Naive B cell (primary cell): ENCODE data around the gene DHCR24. TPM values are rescaled to one million over a fixed set of nuclear protein-coding genes. Genes with fewer than 3 reads are reported as not detected.

ENCODE experiments used
- ATAC-seq, 2 donors: fragments of 150-1000 bp; cut with Tn5 transposase; 2 replicates each; pipeline ENCODE4 v1.10.0; 2021; ENCODE audit warnings: low read depth in 2 of 2, mild to moderate bottlenecking in 2 of 2, moderate library complexity in 2 of 2
- DNase-seq: peaks from one replicate; pipeline ENCODE4 v3.0.0; 2022
- H3K27ac Mint-ChIP-seq, 6 donors: one replicate each; pipeline ENCODE4 v1.8.0; 2020 to 2022; ENCODE audit warnings: mild to moderate bottlenecking in 6 of 6, mixed read lengths in 6 of 6, moderate library complexity in 5 of 6, inconsistent platforms in 2 of 6
- H3K27me3 Mint-ChIP-seq, 3 donors: one replicate each; pipeline ENCODE4 v1.8.0; 2021 to 2022; ENCODE audit warnings: mixed read lengths in 3 of 3, mild to moderate bottlenecking in 1 of 3
- H3K36me3 Mint-ChIP-seq, 2 donors: one replicate each; pipeline ENCODE4 v1.8.0; 2020 to 2022; ENCODE audit warnings: mixed read lengths in 2 of 2, inconsistent platforms in 1 of 2, mild to moderate bottlenecking in 1 of 2
- H3K4me1 Mint-ChIP-seq, 3 donors: one replicate each; pipeline ENCODE4 v1.8.0; 2020 to 2022; ENCODE audit warnings: mixed read lengths in 3 of 3, inconsistent platforms in 1 of 3, mild to moderate bottlenecking in 1 of 3, moderate library complexity in 1 of 3
- H3K4me3 Mint-ChIP-seq, 8 donors: one replicate each; pipeline ENCODE4 v1.8.0; 2020 to 2022; ENCODE audit warnings: mild to moderate bottlenecking in 8 of 8, mixed read lengths in 8 of 8, moderate library complexity in 8 of 8, inconsistent platforms in 2 of 8
- H3K9me3 Mint-ChIP-seq, 7 donors: one replicate each; pipeline ENCODE4 v1.8.0; 2020 to 2022; ENCODE audit warnings: mixed read lengths in 7 of 7, mild to moderate bottlenecking in 5 of 7, inconsistent platforms in 2 of 7, moderate library complexity in 1 of 7
- polyA plus RNA-seq, 6 donors: library from polyadenylated mRNA; unstranded; fragments of 300-500 nt; fragmentation: Illumina TruSeq; gene quantifications; one replicate each; pipeline ENCODE4 v1.2.3, GENCODE V29; 2021; ENCODE audit warnings: low read depth in 6 of 6

Gene DHCR24
- polyA plus RNA-seq, 6 donors from 2014 or later = 0.21 to 8.3 (median 1.1) TPM; not detected in 1

DNA sequence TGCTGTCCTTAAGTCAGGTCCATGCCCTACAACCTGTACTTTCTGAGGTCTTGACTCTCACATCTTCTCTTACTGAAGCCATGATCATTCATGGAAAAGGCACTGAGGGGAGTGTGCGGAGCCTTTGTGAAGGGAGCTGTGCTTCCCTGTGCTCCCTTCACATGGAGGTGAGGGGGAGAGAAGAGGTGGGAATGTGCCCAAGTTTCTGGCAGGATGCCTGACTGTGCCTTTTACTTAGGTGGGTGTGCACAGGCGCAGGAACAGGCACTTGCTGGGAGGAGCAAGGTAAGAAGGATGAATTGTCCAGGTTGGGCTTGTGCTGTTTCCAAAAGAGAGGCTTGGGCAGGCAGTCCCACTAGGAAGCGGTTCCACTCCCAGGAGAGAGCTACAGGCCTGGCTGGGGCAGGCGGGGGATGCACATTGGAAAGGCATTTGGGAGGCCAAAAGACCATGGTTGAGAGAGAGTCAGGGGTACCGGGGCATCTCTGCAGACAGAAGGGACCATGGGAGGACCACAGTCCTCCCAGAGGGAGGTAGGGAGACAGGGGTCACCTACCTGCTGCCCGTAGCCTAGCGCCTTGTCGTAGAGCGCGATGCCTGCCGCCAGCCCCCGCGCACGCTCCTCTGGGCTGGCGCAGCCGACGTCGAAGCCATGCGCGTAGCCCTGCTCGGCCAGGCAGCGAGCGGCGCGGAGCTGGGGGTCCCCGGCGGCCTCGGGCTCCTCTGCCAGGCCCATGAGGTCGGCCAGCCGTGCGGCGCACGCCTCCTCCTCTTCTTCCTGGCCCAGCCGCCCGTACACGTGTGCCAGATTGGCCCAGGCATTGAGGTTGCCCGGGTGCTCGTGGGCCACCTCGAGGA, 86.7 kb downstream of the DHCR24 start:
- Mint-ChIP-seq H3K27ac (peak overlapping the region in 3 of 6 donors; percentile 54 to 88 (median 75)), H3K4me3 (peak overlapping the region; percentile 91 to 96 (median 92)), H3K4me1 (peaks cover 30 to 32% (median 31%) of the 10 kb centered on the region in 3 donors), H3K27me3 (no peaks in the 10 kb centered on the region), H3K9me3 (no peaks in the 10 kb centered on the region), H3K36me3 (no peaks in the 10 kb centered on the region)
- ATAC-seq (no peak), DNase-seq (no peak)

Other genes starting within 250 kb of the DHCR24 start
- not detected for gene MROH7, start 245.4 kb downstream of the DHCR24 start, polyA plus RNA-seq
- 10 to 100 TPM; 16.4 to 31.9 (median 20.8) TPM for gene TTC4, start 171.3 kb downstream of the DHCR24 start, polyA plus RNA-seq
- gene PARS2, start 122.7 kb downstream of the DHCR24 start, polyA plus RNA-seq = 1 to 10 TPM in 5 of 6 donors, not detected in 1; 1.9 to 3.7 (median 3.3) TPM
- 1 to 10 TPM in 3 of 6 donors, under 1 TPM in 2, not detected in 1; 0.41 to 2.0 (median 1.1) TPM for gene TTC22, start 85.9 kb downstream of the DHCR24 start, polyA plus RNA-seq
- gene TMEM61, start 93.4 kb upstream of the DHCR24 start, polyA plus RNA-seq = not detected
- gene BSND, start 111.7 kb upstream of the DHCR24 start, polyA plus RNA-seq = not detected
- gene PCSK9, start 152.4 kb upstream of the DHCR24 start, polyA plus RNA-seq = not detected